ENCODE measurements around the gene ERMAP. TPM values are rescaled to one million over a fixed set of nuclear protein-coding genes. Genes with fewer than 3 reads are reported as not detected.

The ERMAP gene
- total and polyA plus RNA-seq, 2 experiments from 2014 or later, result 1.2 to 2.2 TPM

- H3K27me3 Mint-ChIP-seq (ENCODE audit: insufficient read depth, low read depth, poor library complexity), result no peaks in the 10 kb centered on the region
- no peak overlapping the region for H3K27ac Mint-ChIP-seq
- H3K36me3 ChIP-seq (ENCODE audit: insufficient read depth), result no peaks in the 10 kb centered on the region
- H3K27ac ChIP-seq (ENCODE audit: low read depth), result no peak overlapping the region
- no peak overlapping the region for H3K4me3 Mint-ChIP-seq
- H3K4me2 ChIP-seq, result no peak overlapping the region
- H4K20me1 ChIP-seq (replicated peaks; ENCODE audit: insufficient read depth), result no peaks in the 10 kb centered on the region
- H3F3A ChIP-seq (replicated peaks; ENCODE audit: low read depth), result no peaks in the 10 kb centered on the region
- no peaks in the 10 kb centered on the region for H3K9me2 ChIP-seq (ENCODE audit: insufficient read depth)
- H3K4me1 Mint-ChIP-seq, result no peaks in the 10 kb centered on the region
- no peaks in the 10 kb centered on the region for H3K79me2 ChIP-seq (replicated peaks; ENCODE audit: insufficient read depth)
- no peaks in the 10 kb centered on the region for H3K27me3 ChIP-seq (ENCODE audit: insufficient read depth)
- TF ChIP-seq EZH2phosphoT487 (IDR thresholded peaks at IDR 0.05; ENCODE audit: unreplicated experiment) (no peak), STAT1 (IDR thresholded peaks at IDR 0.05; ENCODE audit: unreplicated experiment) (no peak), POLR2AphosphoS5 (IDR thresholded peaks at IDR 0.05; ENCODE audit: low read depth) (no peak), CREB1 (CRISPR knock-in tag; IDR thresholded peaks at IDR 0.05; ENCODE audit: low read depth) (no peak), ZNF114 (CRISPR knock-in tag; IDR thresholded peaks at IDR 0.05) (no peak), CTCF (conservative IDR thresholded peaks at IDR 0.05; ENCODE audit: low read depth in 2 of 2) (no peak), JUNB (IDR thresholded peaks at IDR 0.05; ENCODE audit: unreplicated experiment) (no peak), EZH2 (IDR thresholded peaks at IDR 0.05; ENCODE audit: low read depth, unreplicated experiment) (no peak), NANOG (IDR thresholded peaks at IDR 0.05; ENCODE audit: borderline replicate concordance) (no peak), ETS1 (IDR thresholded peaks at IDR 0.05) (no peak), ZNF462 (CRISPR knock-in tag; IDR thresholded peaks at IDR 0.05) (no peak)
- H3K9me3 Mint-ChIP-seq, result no peaks in the 10 kb centered on the region
- H2AFZ ChIP-seq, result no peak overlapping the region
- no peaks in the 10 kb centered on the region for H3K4me1 ChIP-seq (ENCODE audit: insufficient read depth)
- H3K4me3 ChIP-seq, result no peak overlapping the region
- H3K36me3 Mint-ChIP-seq (ENCODE audit: low read depth), result no peaks in the 10 kb centered on the region
- no peak for ATAC-seq
- no peak for DNase-seq (ENCODE audit: low spot score)
These were observed 69.9 kb downstream of the ERMAP start for GRCh38 chr1:42886800-42887199.

Measured in GM23338 (cell line).